GM18498 (cell line): ENCODE results near the gene FGF12.

Source experiments
- ATAC-seq: cut with Tn5 transposase; IDR thresholded peaks from one replicate; pipeline ENCODE4 v1.9.1; 2021; ENCODE audit warnings: mild to moderate bottlenecking, moderate library complexity; ENCODE audit not compliant: unreplicated experiment

FGF12 gene

DNA sequence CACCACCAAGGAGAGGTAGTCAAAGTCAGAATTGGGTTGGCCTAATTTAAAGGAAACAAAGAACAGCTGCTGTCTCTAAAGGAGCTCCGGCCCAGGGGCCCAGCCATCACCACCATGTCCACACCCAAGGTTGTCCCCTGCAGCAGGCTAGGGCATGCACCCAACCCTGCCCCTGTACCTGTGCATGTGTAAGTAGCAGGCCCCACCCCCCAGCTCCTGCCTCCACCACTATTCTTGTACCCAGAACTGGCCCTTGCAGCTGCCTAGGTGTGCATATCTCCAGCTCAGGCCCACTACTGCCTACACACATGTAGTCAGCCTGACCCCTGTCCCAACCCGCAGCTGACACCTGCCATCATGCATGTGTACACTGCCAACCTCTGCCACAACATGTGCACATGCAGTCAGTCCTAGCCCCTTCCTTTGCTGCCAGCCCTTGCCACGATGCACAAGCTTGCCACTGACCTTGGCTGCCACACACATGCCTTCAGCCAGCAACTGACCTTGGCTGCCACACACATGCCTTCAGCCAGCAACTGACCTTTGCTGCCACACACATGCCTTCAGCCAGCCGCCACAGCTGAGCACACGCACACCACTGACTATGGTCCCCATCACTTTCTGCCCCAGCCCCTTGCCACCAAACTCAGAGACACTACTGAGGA, 39.7 kb downstream of the FGF12 start:
- no peak for ATAC-seq

DNA sequence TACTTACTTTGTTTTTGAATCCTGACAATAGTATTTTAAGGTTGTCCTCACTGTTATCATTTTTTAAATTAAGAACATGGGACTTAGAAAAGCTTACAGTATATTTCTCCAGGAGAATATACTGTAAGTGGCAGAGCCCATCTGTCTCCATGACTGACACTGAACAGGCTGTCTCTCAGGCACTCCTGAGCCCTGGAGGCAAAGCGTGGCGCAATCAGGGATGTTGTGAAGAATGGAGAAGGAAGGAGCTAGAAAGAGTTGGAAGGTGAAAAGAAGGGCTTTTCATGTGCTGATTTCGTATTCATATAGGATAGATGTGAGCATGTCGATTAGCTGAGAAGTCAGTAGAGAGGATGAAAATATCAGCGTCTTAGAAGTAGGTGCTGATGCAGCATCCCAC, 41.5 kb downstream of the FGF12 start:
- ATAC-seq, result no peak

DNA sequence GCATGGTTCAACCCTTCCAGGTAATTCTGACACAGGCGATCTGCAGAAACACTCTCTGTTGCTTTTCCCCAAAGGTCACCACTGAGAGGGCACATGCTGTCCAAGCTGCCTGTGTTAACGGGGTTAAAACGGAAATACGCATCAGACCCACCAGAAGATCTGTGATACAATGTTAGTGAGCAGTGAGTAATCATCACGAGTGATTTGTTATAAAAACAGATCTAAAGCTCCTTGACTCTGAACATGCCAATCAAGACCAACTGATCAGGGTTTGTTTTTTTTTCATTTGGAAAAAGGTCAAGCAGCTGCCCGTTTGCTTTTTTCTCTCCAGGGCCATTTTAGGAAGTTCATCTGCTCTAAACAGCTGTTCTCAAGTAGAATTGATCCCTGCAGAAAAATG, 43.2 kb downstream of the FGF12 start:
- no peak for ATAC-seq

DNA sequence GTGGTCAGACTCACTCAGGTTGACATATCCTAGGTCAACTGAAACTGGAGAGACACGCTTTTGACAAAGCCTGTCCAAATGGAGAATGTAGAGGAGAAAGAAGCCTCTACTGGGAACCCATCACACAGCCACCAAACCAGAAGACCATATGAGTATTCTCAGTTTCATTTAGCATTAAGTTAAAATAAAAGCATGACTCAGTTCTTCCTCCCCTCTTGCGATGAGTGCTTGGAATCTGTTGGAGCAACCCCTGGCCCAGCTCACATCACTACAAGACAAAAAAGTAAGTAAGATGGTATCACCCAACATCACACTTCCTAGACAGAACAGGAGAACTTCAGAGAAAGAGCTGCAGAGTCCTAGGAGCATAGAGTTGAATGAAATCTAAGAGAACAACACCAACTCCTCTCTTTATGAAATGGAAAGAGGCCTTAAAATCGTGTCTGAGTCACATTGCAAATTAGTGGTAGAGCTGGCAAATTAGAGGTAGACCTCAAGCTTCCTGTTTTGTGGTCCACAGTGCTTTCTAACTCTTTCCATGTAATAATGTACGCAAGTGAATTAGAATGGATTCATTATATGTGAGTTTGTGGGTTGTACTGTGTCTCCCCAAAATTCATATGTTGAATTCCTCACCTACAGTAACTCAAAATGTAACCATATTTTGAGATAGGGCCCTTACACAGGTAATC, 51.2 kb downstream of the FGF12 start:
- ATAC-seq, result peak; percentile 88

DNA sequence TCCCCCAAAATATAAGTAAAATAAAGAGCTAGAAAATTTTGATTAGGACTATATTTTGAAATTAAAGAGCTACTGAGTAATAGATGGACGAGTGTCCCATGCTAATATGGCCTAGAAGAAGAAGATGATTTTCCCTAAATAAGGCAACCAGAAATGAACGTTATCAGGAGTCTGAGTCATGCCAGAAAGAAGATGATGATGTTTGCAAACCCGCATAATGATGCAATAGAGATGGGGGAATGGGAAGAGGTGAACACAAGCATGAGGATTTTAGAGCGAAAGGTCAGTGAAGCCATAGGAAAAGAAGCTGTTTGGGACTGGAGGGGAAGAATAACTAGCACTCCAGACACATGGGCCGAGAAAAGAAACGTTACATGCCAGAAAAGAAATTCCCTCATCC, 71.7 kb downstream of the FGF12 start:
- ATAC-seq, result no peak

DNA sequence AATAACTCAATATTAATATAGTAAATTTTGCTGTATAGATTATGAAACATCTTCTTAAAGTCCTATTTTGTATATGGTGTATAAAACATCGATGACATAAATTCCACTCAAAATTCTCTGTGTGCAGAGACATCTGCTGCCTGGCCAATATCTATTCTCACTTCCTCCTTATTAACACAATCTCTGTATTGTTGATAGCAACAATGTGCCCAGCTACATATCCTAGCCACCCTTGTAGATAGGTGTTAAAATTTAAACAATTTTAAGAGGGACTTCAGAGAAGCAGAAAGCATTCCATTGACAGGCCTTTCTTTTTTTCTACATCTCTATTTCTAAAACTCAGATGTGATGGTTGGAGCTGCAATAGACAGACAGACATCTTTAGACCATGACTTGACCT, 72.3 kb downstream of the FGF12 start:
- ATAC-seq, result no peak

DNA sequence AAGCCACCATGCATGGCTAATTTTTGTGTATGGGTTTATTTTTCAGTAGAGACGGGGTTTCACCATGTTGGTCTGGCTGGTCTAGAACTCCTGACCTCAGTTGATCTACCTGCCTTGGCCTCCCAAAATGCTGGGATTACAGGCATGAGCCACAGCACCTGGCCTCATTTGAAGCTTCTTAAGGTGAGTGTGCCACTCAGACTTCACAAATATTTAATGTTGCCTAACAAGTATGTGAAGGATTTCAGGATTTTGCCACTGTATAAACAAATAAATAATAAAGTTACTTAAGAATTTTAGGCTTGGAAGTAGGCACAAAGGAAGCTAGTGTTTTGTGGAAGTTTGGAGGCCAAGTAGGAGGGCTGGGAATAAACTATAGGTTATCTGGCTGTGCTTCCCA, 73.5 kb downstream of the FGF12 start:
- ATAC-seq, result no peak

DNA sequence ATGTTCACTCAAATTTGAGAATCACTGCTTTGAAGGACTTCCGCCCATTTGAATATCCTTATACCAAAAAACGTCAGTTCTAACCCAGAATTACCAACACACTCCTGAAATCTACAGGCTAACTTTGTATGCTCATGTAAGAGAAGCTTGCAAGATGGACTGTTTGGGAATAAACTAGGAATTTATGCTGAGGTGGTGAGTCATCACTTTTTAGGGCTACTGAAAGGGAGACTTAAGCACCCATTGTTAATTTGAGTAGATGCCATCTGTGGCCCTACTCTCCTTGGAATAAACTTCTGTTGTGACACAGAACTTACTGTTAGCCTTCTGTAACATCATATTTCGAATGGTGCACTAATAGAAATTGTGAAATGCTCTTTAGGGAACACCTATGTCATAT, 74.6 kb downstream of the FGF12 start:
- no peak for ATAC-seq

DNA sequence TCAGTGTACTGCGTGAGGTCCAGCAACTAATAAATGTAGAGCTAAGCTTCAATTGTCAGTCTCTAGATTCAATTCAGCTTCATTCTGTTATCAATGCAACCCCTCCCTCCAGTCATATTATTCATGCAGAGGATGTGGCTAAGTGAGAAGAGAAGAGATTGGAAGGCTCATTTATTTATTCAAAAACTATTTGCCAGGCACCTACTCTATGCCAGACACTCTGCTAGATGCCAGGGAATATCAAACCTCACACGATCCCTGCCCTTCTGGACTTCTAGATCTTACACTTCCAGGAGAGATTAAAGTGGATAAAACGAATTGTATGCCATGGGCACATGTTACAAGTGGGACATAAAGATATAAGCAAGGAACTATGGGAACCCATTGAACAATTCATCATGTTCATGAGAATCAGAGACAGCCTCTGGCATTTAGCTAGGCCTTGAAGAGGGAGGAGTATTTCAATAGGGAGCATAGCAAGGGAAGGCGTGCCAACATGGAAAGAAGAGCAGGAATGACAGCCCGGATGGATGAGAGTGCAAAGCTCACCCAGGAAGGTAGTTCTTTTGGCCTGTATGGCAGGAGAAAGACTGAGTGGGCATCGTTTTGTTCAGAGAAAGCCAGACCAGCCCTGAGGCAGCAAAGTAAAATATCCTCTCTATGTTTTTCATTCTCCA, 75.4 kb downstream of the FGF12 start:
- ATAC-seq, result no peak

DNA sequence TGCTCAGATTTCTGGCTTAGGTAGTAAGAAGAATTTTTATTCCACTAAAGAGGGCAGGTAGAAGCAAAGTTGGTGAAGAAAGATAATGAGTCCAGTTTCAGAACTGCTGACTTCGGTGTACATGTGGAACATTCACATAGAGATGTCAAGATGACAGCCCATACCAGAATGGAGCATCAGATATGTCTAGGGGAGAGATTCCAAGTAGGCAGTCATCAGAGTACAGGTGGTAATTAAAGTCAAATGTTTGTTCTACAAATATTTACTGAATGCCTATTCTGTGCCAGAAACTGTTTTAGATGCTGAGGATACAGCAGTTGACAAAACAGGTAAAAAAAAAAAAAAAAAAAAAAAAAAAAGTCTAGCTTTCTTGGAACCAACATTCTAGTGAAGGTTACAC, 81.9 kb downstream of the FGF12 start:
- ATAC-seq, result no peak

DNA sequence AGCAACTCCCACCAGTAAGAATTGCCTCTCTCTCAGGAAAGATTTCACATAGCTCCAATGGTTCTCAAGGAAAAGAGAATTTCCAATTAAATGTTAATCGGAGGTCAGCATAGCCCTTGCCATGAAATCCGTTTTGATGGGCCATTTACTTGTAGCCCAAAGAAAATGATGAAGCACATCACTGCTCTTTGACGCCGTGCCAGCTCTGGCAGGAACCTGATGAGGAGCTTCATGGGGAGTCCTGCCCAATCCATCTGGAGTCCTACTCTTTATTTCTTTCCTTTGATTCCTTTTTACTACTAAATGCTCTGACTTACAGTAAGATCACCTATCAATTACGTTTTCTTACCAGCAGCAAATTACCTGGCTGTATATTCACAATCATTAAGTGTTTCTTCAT, 84.7 kb downstream of the FGF12 start:
- ATAC-seq, result no peak

DNA sequence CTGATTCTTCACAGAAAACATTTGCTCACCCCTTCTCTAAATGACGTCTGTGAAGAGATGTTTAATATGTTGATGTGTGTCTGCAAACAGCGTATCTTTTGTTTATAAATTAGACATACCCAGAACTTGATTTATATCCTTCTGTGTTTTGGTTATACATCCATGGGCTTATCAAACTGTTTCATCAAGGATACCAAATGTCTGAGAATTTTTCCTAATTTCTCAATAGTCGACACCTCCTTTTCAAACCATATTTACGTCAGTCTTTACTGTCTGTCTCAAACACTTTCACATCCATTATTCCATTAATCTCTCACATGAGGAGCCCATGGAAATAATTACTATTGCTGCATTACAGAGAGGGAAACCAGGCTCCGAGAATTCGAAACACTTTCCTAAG, 85.4 kb downstream of the FGF12 start:
- no peak for ATAC-seq

DNA sequence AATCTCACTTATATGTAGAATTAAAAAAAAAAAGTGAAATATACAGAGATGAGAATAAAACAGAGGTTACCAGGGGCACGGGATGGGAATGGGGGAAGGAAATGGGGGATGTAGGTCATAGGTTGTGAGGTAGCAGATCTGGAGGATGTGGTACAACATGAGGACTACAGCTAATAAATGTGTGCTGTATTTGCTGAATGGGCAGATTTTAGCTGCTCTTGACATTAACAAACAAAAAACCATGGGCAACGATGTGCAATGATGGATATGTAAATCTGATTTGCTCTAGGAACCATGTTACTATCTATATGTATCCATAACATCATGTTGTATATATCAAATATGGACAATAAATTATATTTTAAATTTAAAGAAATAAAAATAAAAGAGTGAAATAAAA, 87.4 kb downstream of the FGF12 start:
- ATAC-seq, result no peak

DNA sequence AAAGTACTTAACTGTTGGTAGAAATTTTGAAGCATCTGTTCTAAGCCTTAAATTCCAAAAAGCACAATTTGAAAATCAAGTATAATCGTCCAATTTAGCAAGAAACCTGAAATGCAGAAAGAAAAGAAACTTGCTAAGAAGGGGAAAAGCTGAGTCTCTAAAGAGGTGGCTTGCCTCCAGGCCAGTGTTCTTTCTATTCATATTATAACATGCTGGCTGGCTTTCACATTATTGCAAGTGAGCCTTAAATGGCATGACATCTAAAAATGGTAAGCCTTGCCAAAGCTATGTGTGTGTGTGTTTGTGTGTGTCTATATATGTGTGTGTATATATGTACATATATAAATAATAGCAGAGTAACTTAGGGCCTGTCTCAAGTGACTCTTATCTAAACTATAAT, 89.5 kb downstream of the FGF12 start:
- ATAC-seq, result no peak

DNA sequence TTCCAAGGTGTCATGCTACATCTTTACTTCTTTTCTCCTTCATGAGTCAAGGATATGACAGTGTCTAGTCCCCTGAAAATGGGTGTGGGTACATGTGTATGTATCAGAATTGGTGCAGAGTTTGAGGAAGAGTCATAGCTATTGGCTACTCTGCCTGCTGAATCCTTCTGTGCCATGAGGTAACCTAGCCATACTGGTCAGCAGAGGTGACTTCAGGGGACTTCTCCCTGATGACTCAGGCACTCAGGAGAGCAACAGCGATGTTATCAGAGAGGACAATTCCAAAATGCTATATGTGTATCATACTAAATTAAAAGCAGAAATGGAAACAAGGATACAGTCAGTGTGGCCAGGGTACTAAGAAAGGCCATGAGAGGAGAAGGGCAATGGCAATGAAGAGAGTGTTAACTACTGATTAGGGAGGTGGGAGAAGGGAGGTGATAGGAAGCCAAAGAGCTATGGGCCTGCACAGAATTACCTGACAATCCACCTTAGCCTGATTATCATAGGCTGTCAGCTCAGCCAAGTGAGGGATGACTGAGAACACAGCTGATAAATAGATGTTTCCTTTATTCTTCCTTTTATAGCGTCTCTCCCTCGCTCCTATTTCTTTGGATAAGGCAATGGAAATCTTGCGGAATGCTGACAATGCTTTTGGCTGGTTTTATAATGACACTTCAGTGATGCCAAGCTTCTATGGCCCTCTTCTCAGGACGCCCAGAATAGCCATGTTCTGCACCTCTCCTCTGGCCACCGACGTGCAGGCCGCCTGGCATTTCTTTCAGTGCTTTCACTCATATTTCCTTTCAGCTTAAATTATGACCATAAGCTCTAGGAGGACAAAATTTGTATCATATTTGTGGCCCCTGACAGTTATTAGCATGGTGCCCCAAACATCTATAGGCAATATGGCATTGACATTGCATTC, 90.6 kb downstream of the FGF12 start:
- ATAC-seq, result no peak

DNA sequence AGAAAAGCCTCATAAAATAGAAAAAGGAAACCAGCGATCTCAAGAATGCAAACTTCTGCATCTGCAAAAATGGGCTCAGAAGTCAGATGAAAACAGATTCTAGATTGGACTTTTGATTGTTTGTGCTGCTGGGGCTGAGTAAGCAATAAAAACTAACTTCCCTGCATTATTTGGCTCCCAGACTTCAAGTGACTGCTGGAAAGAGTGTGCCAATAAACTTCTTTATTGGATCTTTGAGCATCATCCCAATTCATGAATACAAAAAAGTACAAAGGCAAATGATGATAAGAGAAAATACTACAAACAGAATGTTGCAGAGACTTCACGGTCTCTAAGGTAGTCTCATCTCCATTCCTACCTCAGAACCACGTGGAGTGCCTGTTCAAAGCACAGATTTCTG, 97.9 kb downstream of the FGF12 start:
- ATAC-seq, result no peak

DNA sequence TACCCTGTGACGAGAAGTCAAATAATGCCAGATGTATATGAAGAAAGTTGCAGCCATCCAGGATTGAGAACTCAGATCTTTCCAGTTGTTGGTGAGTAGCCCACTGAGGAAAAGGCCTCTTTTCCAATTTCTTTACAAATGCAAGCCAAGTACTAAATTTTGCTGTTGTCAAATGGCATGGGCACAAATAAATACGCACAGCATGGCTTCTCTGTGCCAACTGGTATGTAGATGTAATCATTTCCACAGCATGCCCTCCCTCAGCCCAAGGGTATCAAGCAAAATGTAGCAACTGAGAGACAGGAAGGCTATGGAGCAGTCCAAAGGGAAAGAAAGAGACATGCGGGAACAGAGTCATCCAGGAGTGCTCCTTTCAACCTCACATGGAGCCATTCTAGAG, 105.4 kb downstream of the FGF12 start:
- ATAC-seq, result no peak

DNA sequence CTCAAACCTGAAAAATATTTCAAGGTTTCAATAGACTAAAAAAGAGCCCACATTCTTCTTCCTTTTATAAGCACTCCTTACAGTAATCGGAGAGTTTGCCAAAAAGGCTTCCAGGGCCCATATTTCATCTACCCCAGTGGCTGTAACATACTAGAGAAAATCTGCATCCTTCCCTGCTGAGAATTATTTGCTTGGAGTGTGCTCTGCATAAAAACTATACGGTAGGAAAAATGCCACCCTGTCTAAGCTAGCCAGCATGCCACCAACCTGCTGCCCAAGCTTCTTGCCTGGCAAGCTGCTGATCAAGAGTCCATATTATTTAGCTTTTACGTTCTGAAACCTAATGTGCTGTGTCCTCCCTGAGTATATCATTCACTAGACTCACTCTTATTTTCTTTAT, 107.1 kb downstream of the FGF12 start:
- no peak for ATAC-seq

DNA sequence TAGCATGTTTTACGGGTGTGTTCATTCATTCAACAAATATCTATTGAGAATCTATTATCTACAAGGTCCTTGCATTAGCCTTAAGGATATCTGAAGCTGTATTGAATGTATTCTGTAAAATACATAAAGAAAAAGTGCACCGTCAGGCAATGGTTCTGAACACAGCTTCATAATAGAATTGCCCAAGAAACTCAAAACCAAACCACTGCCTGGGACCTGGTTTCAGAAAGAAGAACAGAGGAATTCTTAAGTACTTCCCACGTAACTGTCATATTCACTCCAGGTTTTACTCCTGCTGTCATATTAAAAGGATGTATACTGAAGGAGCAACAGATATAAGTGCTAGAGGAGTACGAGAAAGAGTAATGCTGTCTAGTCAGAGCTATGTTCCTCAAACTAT, 115.9 kb downstream of the FGF12 start:
- ATAC-seq, result no peak

DNA sequence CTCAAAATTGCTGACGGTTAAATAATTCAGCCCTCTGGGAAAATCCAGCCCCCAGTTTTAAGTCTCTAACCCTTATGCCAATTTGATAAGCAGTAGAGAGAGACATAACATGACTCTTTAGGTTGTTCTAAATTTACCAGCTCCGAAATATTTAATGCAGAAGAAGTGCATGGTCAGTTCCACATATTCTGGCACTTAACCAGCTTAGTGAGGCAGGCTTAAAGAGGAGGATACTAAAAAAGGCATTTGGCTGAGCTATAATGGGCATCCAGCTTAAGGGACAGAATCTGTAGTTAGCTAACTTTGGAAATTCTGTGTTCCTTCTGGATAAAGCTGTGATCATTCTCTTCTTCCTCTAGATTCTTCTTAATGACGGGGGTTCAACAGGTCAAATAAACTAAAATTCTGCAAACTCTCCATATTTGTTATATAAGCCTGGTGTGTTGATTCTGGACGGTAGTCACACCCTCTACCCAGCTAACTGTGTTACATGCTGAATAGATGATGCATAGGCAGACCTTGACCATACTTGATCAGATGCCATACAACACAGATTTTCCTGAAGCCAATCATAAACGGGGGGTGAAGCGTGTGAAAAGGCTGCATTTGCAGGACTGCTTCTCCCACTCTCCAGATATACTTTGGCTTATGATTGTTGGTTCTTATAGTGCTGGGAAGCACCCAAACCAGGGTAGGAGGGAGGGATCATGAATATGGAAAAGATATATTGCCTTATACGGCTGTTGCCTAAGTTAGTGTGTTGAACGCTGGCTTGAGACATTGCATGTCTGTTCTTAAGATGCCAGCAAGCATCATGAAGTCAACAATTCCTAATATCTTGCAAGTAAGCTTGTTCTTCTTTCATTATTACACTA, 118.4 kb downstream of the FGF12 start:
- no peak for ATAC-seq
